Sigmoid colon (tissue), 7 donors: Measurements from ENCODE around the gene BBOF1. TPM values are rescaled to one million over a fixed set of nuclear protein-coding genes. Genes with fewer than 3 reads are reported as not detected.

Experiments
- DNase-seq: peaks from one replicate; pipeline ENCODE4 v3.0.0-alpha.2; 2019
- H3K27ac ChIP-seq, 4 donors: fragments of 200-600 bp; sonication (generic); one replicate each; pipeline ENCODE4 v1.5.1; 2016 to 2019; ENCODE audit warnings: mild to moderate bottlenecking in 1 of 4
- H3K27me3 ChIP-seq, 3 donors: fragments of 200-600 bp; sonication (generic); one replicate each; pipeline ENCODE4 v1.5.1; 2019; ENCODE audit warnings: mild to moderate bottlenecking in 1 of 3
- H3K36me3 ChIP-seq, 4 donors: fragments of 200-600 bp; sonication (generic); one replicate each; pipeline ENCODE4 v1.5.1; 2016 to 2019
- H3K4me1 ChIP-seq, 4 donors: fragments of 200-600 bp; sonication (generic); one replicate each; pipeline ENCODE4 v1.5.1; 2017 to 2019
- H3K4me3 ChIP-seq, 4 donors: fragments of 200-600 bp; sonication (generic); one replicate each; pipeline ENCODE4 v1.5.1; 2017 to 2019; ENCODE audit warnings: mild to moderate bottlenecking in 2 of 4, moderate library complexity in 1 of 4
- H3K9me3 ChIP-seq, 4 donors: fragments of 200-600 bp in 3 of 4; sonication (generic) in 3 of 4; one replicate each; pipeline versions ENCODE4 v1.5.1 to v1.6.1; 2013 to 2019
- CTCF ChIP-seq, 4 experiments: fragments of 450-650 bp in 3 of 4; fragments of 200-600 bp in 1 of 4; IDR thresholded peaks; one replicate each; pipeline ENCODE4 v1.5.1; 2016 to 2019; ENCODE audit warnings: antibody characterized with exemption in 4 of 4, mild to moderate bottlenecking in 3 of 4, moderate library complexity in 2 of 4
- EP300 ChIP-seq, 4 donors: sonication (generic); formaldehyde crosslinking; IDR thresholded peaks; one replicate each; pipeline ENCODE4 v1.6.1; 2017; ENCODE audit warnings: antibody characterized with exemption in 4 of 4
- POLR2A ChIP-seq, 2 donors: fragments of 450-650 bp; IDR thresholded peaks; one replicate each; pipeline ENCODE4 v1.6.1; 2016; ENCODE audit warnings: antibody characterized with exemption in 2 of 2, mild to moderate bottlenecking in 2 of 2, moderate library complexity in 2 of 2
- POLR2AphosphoS5 ChIP-seq, 4 donors: sonication (generic); formaldehyde crosslinking; IDR thresholded peaks; one replicate each; pipeline ENCODE4 v1.6.1; 2017; ENCODE audit warnings: antibody characterized with exemption in 4 of 4
- WGBS, 2 donors: extraction: QIAGEN DNeasy Blood & Tissue Kit; methylation state at CpG; one replicate each; pipeline ENCODE4 v1.1.7; 2013; 5-methylcytosine and 5-hydroxymethylcytosine counted together
- intact Hi-C: fragments of 100-400 bp; cut with DNase I; formaldehyde crosslinking; loops from one replicate; pipeline ENCODE4 v1.15.1; 2023
- polyA plus RNA-seq, 3 donors: library from polyadenylated mRNA; stranded (reverse); fragments of 200-250 nt; gene quantifications; one replicate each; pipeline ENCODE4 v1.2.3, GENCODE V29; 2013
- total RNA-seq, 4 donors: library from RNA; depleted of rRNA; stranded (reverse); fragments of >200 nt; gene quantifications; one replicate each; pipeline ENCODE4 v1.1.0, GENCODE V29; 2016
- donor health status: healthy with polysubstance abuse.
- donor health status: Bipolar disorder and iron deficiency.
- donor health status: healthy.

The BBOF1 gene
- total and polyA plus RNA-seq, 7 donors = 2.5 to 13.6 (median 8.9) TPM

- H3K4me3 ChIP-seq = no peak overlapping the region
- H3K27me3 ChIP-seq = no peaks in the 10 kb centered on the region
- 86 to 97% methylated on average over 1 of the region's 1 CpG for WGBS, 2 donors
- peaks cover 0 to 9% (median 0%) of the 10 kb centered on the region in 4 donors for H3K36me3 ChIP-seq
- no peak for DNase-seq
- TF ChIP-seq POLR2A (IDR thresholded peaks at IDR 0.05) (no peak), POLR2AphosphoS5 (IDR thresholded peaks at IDR 0.05) (no peak), EP300 (IDR thresholded peaks at IDR 0.05) (no peak), CTCF (IDR thresholded peaks at IDR 0.05) (no peak)
- no peak overlapping the region for H3K27ac ChIP-seq
- no peaks in the 10 kb centered on the region for H3K9me3 ChIP-seq
- peaks cover 0 to 9% (median 7%) of the 10 kb centered on the region in 4 donors for H3K4me1 ChIP-seq
- intact Hi-C loops = loop anchor here (10.0 kb wide), 1 partner anchor 129 kb away; the partner anchor contains the start of gene ZNF410
Measured at GRCh38 chr14:74014299-74014698, 4.8 kb upstream of the BBOF1 start.

GRCh38 chr14:74015176-74015575, 4.0 kb upstream of the BBOF1 start:
- no peak for DNase-seq
- Histone ChIP-seq H3K4me1 (peaks cover 0 to 18% (median 14%) of the 10 kb centered on the region in 4 donors), H3K36me3 (no peaks in the 10 kb centered on the region), H3K27ac (no peak overlapping the region), H3K9me3 (no peaks in the 10 kb centered on the region), H3K4me3 (no peak overlapping the region), H3K27me3 (no peaks in the 10 kb centered on the region)
- WGBS, 2 donors = 66 to 78% methylated on average over 3 of the region's 3 CpGs
- intact Hi-C loops = loop anchor here (10.0 kb wide), 1 partner anchor 130 kb away; the partner anchor contains the start of gene ZNF410
- TF ChIP-seq POLR2A (IDR thresholded peaks at IDR 0.05) (no peak), POLR2AphosphoS5 (IDR thresholded peaks at IDR 0.05) (no peak), EP300 (IDR thresholded peaks at IDR 0.05) (no peak), CTCF (IDR thresholded peaks at IDR 0.05) (no peak)

GRCh38 chr14:74015963-74016362, 3.2 kb upstream of the BBOF1 start:
- H3K4me3 ChIP-seq = no peak overlapping the region
- no peak overlapping the region for H3K27ac ChIP-seq
- TF ChIP-seq POLR2A (IDR thresholded peaks at IDR 0.05) = no peak
- TF ChIP-seq EP300 (IDR thresholded peaks at IDR 0.05) = no peak
- TF ChIP-seq CTCF (IDR thresholded peaks at IDR 0.05) = no peak
- no peak for TF ChIP-seq POLR2AphosphoS5 (IDR thresholded peaks at IDR 0.05)
- no peak for DNase-seq
- intact Hi-C loops = loop anchor here (10.0 kb wide), 1 partner anchor 131 kb away; the partner anchor contains the start of gene ZNF410
- H3K4me1 ChIP-seq = peaks cover 0 to 19% (median 15%) of the 10 kb centered on the region in 4 donors
- H3K9me3 ChIP-seq = no peaks in the 10 kb centered on the region
- H3K36me3 ChIP-seq = no peaks in the 10 kb centered on the region
- no peaks in the 10 kb centered on the region for H3K27me3 ChIP-seq

GRCh38 chr14:74018174-74018585, 969 bp upstream of the BBOF1 start:
- WGBS, 2 donors = 1 to 7% methylated on average over 8 of the region's 8 CpGs

More at GRCh38 chr14:74018174-74018585, 969 bp upstream of the BBOF1 start:
- intact Hi-C loops = loop anchor here (1.0 to 10.0 kb wide), 2 partner anchors 68 to 133 kb away; partner anchors contain the start of genes COQ6, FAM161B and ZNF410
- no peak for DNase-seq
- H3K27ac ChIP-seq = peak overlapping the region; percentile 96 to 98 (median 98)
- no peaks in the 10 kb centered on the region for H3K27me3 ChIP-seq
- H3K36me3 ChIP-seq = no peaks in the 10 kb centered on the region
- H3K4me3 ChIP-seq = peak overlapping the region; percentile 83 to 98 (median 91)
- peaks cover 0 to 19% (median 15%) of the 10 kb centered on the region in 4 donors for H3K4me1 ChIP-seq
- TF ChIP-seq EP300 (IDR thresholded peaks at IDR 0.05) = no peak
- TF ChIP-seq POLR2AphosphoS5 (IDR thresholded peaks at IDR 0.05) = no peak
- TF ChIP-seq POLR2A (IDR thresholded peaks at IDR 0.05) = no peak
- TF ChIP-seq CTCF (IDR thresholded peaks at IDR 0.05) = no peak
- no peaks in the 10 kb centered on the region for H3K9me3 ChIP-seq
